Peyer's patch (tissue), 4 donors: Measurements from ENCODE around the gene KREMEN1. TPM values are rescaled to one million over a fixed set of nuclear protein-coding genes. Genes with fewer than 3 reads are reported as not detected.
A peak's percentile ranks its signal among the peaks of the same experiment; 100 is the strongest.

Experiments used
- DNase-seq, 3 donors: peaks; one replicate each; pipeline ENCODE4 v3.0.0-alpha.2; 2017 to 2019
- H3K27ac ChIP-seq, 4 donors: fragments of 200-600 bp; sonication (generic); one replicate each; pipeline ENCODE4 v1.5.1; 2016 to 2019
- H3K27me3 ChIP-seq, 2 donors: fragments of 200-600 bp; sonication (generic); one replicate each; pipeline ENCODE4 v1.5.1; 2019
- H3K36me3 ChIP-seq, 3 donors: fragments of 200-600 bp; sonication (generic); one replicate each; pipeline ENCODE4 v1.5.1; 2016 to 2019
- H3K4me1 ChIP-seq, 4 donors: fragments of 200-600 bp; sonication (generic); one replicate each; pipeline ENCODE4 v1.5.1; 2016 to 2019
- H3K4me3 ChIP-seq, 4 donors: fragments of 200-600 bp; sonication (generic); 1 replicate in 3 of 4; 2 replicates in 1 of 4; pipeline ENCODE4 v1.5.1; 2016 to 2019; ENCODE audit warnings: mild to moderate bottlenecking in 1 of 4
- H3K9me3 ChIP-seq, 4 donors: fragments of 200-600 bp; sonication (generic); one replicate each; pipeline ENCODE4 v1.5.1; 2016 to 2019; ENCODE audit warnings: mild to moderate bottlenecking in 1 of 4
- CTCF ChIP-seq, 6 experiments: fragments of 450-650 bp in 4 of 6; fragments of 200-600 bp in 2 of 6; sonication (generic) in 1 of 6; IDR thresholded peaks; one replicate each; pipeline ENCODE4 v1.5.1; 2017 to 2019; ENCODE audit warnings: antibody characterized with exemption in 6 of 6, mild to moderate bottlenecking in 3 of 6, moderate library complexity in 1 of 6
- POLR2A ChIP-seq, 2 donors: fragments of 450-650 bp; IDR thresholded peaks; one replicate each; pipeline ENCODE4 v1.5.1; 2017; ENCODE audit warnings: antibody characterized with exemption in 2 of 2, mild to moderate bottlenecking in 2 of 2, moderate library complexity in 2 of 2
- total RNA-seq, 4 donors: library from RNA; depleted of rRNA; stranded (reverse); fragments of >200 nt; gene quantifications; one replicate each; pipeline ENCODE4 v1.1.0, GENCODE V29; 2016

KREMEN1 gene
- total RNA-seq, 4 donors from 2014 or later = 8.2 to 32.2 (median 16.1) TPM

- Histone ChIP-seq H3K4me3 (no peak overlapping the region), H3K27ac (peak overlapping the region in 2 of 4 donors; percentile 17 to 41), H3K9me3 (no peaks in the 10 kb centered on the region), H3K4me1 (no peaks in the 10 kb centered on the region), H3K27me3 (no peaks in the 10 kb centered on the region), H3K36me3 (peaks cover 0 to 58% (median 0%) of the 10 kb centered on the region in 3 donors)
- TF ChIP-seq CTCF (IDR thresholded peaks at IDR 0.05) (no peak), POLR2A (IDR thresholded peaks at IDR 0.05) (no peak)
- DNase-seq = peak in 1 of 3 donors; percentile 35
These were observed 67.3 kb downstream of the KREMEN1 start for GRCh38 chr22:29139965-29140782.

- Histone ChIP-seq H3K4me3 (no peak overlapping the region), H3K36me3 (peaks cover 0 to 58% (median 0%) of the 10 kb centered on the region in 3 donors), H3K27me3 (no peaks in the 10 kb centered on the region), H3K9me3 (no peaks in the 10 kb centered on the region), H3K27ac (peak overlapping the region in 1 of 4 donors; percentile 35), H3K4me1 (no peaks in the 10 kb centered on the region)
- peak in 1 of 3 donors; percentile 14 for DNase-seq
- TF ChIP-seq POLR2A (IDR thresholded peaks at IDR 0.05) = no peak
These were observed 68.3 kb downstream of the KREMEN1 start for GRCh38 chr22:29141078-29141688.

- TF ChIP-seq CTCF (IDR thresholded peaks at IDR 0.05) = no peak
- no peak for TF ChIP-seq POLR2A (IDR thresholded peaks at IDR 0.05)
- peak in 1 of 3 donors; percentile 32 for DNase-seq
- Histone ChIP-seq H3K27ac (no peak overlapping the region), H3K9me3 (no peaks in the 10 kb centered on the region), H3K27me3 (no peaks in the 10 kb centered on the region), H3K4me3 (no peak overlapping the region), H3K4me1 (no peaks in the 10 kb centered on the region), H3K36me3 (peaks cover 0 to 58% (median 0%) of the 10 kb centered on the region in 3 donors)
These were observed 69.3 kb downstream of the KREMEN1 start for GRCh38 chr22:29142116-29142515.

GRCh38 chr22:29143941-29144785 lies 71.3 kb downstream of the KREMEN1 start:
- peaks cover 0 to 45% (median 0%) of the 10 kb centered on the region in 3 donors for H3K36me3 ChIP-seq
- no peaks in the 10 kb centered on the region for H3K27me3 ChIP-seq
- no peak overlapping the region for H3K4me3 ChIP-seq
- peak in 1 of 3 donors; percentile 34 for DNase-seq
- TF ChIP-seq POLR2A (IDR thresholded peaks at IDR 0.05) = no peak
- no peak for TF ChIP-seq CTCF (IDR thresholded peaks at IDR 0.05)
- no peak overlapping the region for H3K27ac ChIP-seq
- H3K4me1 ChIP-seq = no peaks in the 10 kb centered on the region
- no peaks in the 10 kb centered on the region for H3K9me3 ChIP-seq

- no peak overlapping the region for H3K4me3 ChIP-seq
- H3K27me3 ChIP-seq = no peaks in the 10 kb centered on the region
- H3K27ac ChIP-seq = no peak overlapping the region
- peaks cover 0 to 40% (median 0%) of the 10 kb centered on the region in 3 donors for H3K36me3 ChIP-seq
- H3K9me3 ChIP-seq = no peaks in the 10 kb centered on the region
- peak in 1 of 3 donors; percentile 35 for DNase-seq
- H3K4me1 ChIP-seq = no peaks in the 10 kb centered on the region
- TF ChIP-seq CTCF (IDR thresholded peaks at IDR 0.05) = no peak
- no peak for TF ChIP-seq POLR2A (IDR thresholded peaks at IDR 0.05)
These were observed 71.9 kb downstream of the KREMEN1 start for GRCh38 chr22:29144786-29145160.
